H1 (cell line): ENCODE measurements around the gene CYP27B1. TPM values are rescaled to one million over a fixed set of nuclear protein-coding genes. Genes with fewer than 3 reads are reported as not detected.

Source experiments
- CBX5 ChIP-seq: fragments of 300-800, 300-1000 bp; sonication (generic); IDR thresholded peaks from 2 replicates; pipeline ENCODE4 v1.7.1; 2016; ENCODE audit warnings: antibody characterized with exemption, low read length, low read depth
- CREB1 ChIP-seq: IDR thresholded peaks from 2 replicates; pipeline ENCODE4 v1.6.1; 2012; ENCODE audit warnings: inconsistent platforms
- CTBP2 ChIP-seq: IDR thresholded peaks from 2 replicates; pipeline ENCODE4 v1.7.0; 2011; ENCODE audit warnings: borderline replicate concordance, mild to moderate bottlenecking, moderate library complexity, mixed read lengths, low read length; ENCODE audit not compliant: insufficient read depth, insufficient read length
- GTF2F1 ChIP-seq: IDR thresholded peaks from 2 replicates; pipeline ENCODE4 v1.6.1; 2012; ENCODE audit warnings: low read depth, low read length, improper control_type of control experiment, borderline replicate concordance
- MAFK ChIP-seq: IDR thresholded peaks from 2 replicates; pipeline ENCODE4 v1.6.1; 2012; ENCODE audit warnings: low read depth, mild to moderate bottlenecking, improper control_type of control experiment, low read length
- RAD21 ChIP-seq, 2 experiments: IDR thresholded peaks in 1 of 2; conservative IDR thresholded peaks in 1 of 2; 2 replicates each; pipeline ENCODE4 v1.6.1; 2011; ENCODE audit warnings: low read depth in 2 of 2, low read length in 2 of 2, improper control_type of control experiment in 1 of 2, inconsistent platforms in 1 of 2, mild to moderate bottlenecking in 1 of 2, moderate library complexity in 1 of 2
- polyA plus RNA-seq, 7 experiments: library from polyadenylated mRNA; depleted of rRNA in 3 of 7; stranded (reverse) in 5 of 7; unstranded in 2 of 7; fragments of >200 nt in 5 of 7; fragments of 200-250 nt in 2 of 7; gene quantifications; 1 replicate in 5 of 7; 2 replicates in 1 of 7; 4 replicates in 1 of 7; pipeline versions ENCODE4 v1.2.1 to v1.2.3, GENCODE V29; 2011 to 2013; ENCODE audit warnings: missing spikeins in 2 of 7, mixed read lengths in 2 of 7
- total RNA-seq: library from RNA; stranded (reverse); fragmentation: NEBNext Ultra II Directional; extraction: Animal tissue kit (Norgen Biotek cat#: 25700); gene quantifications from 2 replicates; pipeline ENCODE4 v1.2.1, GENCODE V29; 2021
- TF ChIP-seq, protein P1 (sequence below): fragments of 300-600 bp; sonication (generic); IDR thresholded peaks from 2 replicates; pipeline ENCODE4 v1.7.1; 2012; ENCODE audit warnings: low read length, moderate library complexity, mild to moderate bottlenecking, inconsistent platforms; ENCODE audit not compliant: insufficient replicate concordance

Gene CYP27B1
- total and polyA plus RNA-seq, 2 of the 8 experiments (the other 6 are each of a cell fraction or from before 2014, with no cell fraction given) = 2.9 to 3.3 TPM

DNA sequence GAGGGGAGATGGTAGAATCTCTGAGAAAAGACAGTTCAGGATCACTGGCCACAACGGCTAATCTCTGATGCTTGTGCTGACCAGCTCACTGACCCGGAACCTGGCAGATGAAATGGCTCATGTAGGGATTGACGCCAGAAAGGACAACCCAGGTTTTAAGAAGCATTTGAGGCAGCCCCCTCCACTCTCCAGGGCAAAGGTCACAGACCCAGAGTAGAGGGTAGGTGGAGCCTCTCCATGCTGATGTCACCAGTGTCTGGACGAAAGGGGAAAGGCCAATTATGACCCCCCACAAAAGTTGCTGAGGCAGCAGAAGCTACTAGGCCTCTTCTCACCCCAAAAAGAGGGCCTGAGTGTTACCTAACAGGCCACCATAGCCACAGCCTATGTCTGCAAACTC lies 3.9 kb upstream of the CYP27B1 start (continued):
- TF ChIP-seq, protein P1, sequence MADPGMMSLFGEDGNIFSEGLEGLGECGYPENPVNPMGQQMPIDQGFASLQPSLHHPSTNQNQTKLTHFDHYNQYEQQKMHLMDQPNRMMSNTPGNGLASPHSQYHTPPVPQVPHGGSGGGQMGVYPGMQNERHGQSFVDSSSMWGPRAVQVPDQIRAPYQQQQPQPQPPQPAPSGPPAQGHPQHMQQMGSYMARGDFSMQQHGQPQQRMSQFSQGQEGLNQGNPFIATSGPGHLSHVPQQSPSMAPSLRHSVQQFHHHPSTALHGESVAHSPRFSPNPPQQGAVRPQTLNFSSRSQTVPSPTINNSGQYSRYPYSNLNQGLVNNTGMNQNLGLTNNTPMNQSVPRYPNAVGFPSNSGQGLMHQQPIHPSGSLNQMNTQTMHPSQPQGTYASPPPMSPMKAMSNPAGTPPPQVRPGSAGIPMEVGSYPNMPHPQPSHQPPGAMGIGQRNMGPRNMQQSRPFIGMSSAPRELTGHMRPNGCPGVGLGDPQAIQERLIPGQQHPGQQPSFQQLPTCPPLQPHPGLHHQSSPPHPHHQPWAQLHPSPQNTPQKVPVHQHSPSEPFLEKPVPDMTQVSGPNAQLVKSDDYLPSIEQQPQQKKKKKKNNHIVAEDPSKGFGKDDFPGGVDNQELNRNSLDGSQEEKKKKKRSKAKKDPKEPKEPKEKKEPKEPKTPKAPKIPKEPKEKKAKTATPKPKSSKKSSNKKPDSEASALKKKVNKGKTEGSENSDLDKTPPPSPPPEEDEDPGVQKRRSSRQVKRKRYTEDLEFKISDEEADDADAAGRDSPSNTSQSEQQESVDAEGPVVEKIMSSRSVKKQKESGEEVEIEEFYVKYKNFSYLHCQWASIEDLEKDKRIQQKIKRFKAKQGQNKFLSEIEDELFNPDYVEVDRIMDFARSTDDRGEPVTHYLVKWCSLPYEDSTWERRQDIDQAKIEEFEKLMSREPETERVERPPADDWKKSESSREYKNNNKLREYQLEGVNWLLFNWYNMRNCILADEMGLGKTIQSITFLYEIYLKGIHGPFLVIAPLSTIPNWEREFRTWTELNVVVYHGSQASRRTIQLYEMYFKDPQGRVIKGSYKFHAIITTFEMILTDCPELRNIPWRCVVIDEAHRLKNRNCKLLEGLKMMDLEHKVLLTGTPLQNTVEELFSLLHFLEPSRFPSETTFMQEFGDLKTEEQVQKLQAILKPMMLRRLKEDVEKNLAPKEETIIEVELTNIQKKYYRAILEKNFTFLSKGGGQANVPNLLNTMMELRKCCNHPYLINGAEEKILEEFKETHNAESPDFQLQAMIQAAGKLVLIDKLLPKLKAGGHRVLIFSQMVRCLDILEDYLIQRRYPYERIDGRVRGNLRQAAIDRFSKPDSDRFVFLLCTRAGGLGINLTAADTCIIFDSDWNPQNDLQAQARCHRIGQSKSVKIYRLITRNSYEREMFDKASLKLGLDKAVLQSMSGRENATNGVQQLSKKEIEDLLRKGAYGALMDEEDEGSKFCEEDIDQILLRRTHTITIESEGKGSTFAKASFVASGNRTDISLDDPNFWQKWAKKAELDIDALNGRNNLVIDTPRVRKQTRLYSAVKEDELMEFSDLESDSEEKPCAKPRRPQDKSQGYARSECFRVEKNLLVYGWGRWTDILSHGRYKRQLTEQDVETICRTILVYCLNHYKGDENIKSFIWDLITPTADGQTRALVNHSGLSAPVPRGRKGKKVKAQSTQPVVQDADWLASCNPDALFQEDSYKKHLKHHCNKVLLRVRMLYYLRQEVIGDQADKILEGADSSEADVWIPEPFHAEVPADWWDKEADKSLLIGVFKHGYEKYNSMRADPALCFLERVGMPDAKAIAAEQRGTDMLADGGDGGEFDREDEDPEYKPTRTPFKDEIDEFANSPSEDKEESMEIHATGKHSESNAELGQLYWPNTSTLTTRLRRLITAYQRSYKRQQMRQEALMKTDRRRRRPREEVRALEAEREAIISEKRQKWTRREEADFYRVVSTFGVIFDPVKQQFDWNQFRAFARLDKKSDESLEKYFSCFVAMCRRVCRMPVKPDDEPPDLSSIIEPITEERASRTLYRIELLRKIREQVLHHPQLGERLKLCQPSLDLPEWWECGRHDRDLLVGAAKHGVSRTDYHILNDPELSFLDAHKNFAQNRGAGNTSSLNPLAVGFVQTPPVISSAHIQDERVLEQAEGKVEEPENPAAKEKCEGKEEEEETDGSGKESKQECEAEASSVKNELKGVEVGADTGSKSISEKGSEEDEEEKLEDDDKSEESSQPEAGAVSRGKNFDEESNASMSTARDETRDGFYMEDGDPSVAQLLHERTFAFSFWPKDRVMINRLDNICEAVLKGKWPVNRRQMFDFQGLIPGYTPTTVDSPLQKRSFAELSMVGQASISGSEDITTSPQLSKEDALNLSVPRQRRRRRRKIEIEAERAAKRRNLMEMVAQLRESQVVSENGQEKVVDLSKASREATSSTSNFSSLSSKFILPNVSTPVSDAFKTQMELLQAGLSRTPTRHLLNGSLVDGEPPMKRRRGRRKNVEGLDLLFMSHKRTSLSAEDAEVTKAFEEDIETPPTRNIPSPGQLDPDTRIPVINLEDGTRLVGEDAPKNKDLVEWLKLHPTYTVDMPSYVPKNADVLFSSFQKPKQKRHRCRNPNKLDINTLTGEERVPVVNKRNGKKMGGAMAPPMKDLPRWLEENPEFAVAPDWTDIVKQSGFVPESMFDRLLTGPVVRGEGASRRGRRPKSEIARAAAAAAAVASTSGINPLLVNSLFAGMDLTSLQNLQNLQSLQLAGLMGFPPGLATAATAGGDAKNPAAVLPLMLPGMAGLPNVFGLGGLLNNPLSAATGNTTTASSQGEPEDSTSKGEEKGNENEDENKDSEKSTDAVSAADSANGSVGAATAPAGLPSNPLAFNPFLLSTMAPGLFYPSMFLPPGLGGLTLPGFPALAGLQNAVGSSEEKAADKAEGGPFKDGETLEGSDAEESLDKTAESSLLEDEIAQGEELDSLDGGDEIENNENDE = no peak
- no peak for TF ChIP-seq MAFK
- no peak for TF ChIP-seq GTF2F1
- no peak for TF ChIP-seq CTBP2
- no peak for TF ChIP-seq RAD21 (IDR thresholded peaks at IDR 0.05 in 1 of 2, conservative IDR thresholded peaks at IDR 0.05 in 1 of 2; ENCODE audit: low read depth in 2 of 2, low read length in 2 of 2)
- no peak for TF ChIP-seq CBX5
- no peak for TF ChIP-seq CREB1
